AG08396 (cell line): Measurements from ENCODE around the gene MIA2.
"Not testable (repeated sequence)": the region's sequence is repeated elsewhere in the genome, so short reads cannot be mapped to it uniquely, and the experiment has no call there.

Experiments
- DNase-seq: peaks from one replicate; pipeline ENCODE4 v3.0.0; 2012; ENCODE audit warnings: low spot score, mixed read lengths

Gene MIA2

DNA sequence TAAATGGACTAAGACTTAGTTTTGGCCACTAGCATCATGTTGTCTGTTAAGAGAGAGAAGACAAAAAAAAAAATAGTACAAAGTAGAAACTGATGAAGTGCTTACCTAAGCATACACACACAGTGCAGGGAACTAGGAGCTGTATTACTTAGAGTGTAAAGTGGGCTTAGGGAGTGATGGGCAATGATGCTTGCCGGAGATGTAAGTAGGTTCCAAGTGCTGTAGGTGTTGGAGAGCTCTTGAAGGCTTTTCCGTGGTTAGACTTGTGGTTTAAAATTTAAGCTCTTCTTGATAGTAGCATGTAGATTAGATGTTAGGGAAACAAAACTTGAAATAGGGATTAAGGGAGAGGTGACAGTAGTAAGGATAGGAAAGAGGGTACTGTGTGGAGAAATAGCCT, 34.7 kb downstream of the MIA2 start:
- DNase-seq: no peak

DNA sequence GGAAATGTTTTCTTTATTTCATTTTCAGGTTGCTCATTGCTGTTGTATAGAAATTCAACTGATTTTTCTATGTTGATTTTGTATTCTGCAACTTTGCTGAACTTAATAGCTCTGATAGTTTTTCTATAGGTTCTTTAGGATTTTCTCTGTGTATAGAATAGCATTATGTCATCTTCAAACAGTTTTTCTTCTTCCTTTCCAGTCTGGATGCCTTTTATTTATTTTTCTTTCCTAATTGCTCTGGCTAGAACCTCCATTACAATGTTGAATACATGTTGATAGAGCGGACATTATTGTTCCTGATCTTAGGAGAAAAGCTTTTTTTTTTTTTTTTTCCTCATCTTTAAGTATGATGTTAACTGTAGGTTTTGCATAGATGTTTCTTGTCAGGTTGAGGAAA, 39.2 kb downstream of the MIA2 start:
- no peak for DNase-seq

DNA sequence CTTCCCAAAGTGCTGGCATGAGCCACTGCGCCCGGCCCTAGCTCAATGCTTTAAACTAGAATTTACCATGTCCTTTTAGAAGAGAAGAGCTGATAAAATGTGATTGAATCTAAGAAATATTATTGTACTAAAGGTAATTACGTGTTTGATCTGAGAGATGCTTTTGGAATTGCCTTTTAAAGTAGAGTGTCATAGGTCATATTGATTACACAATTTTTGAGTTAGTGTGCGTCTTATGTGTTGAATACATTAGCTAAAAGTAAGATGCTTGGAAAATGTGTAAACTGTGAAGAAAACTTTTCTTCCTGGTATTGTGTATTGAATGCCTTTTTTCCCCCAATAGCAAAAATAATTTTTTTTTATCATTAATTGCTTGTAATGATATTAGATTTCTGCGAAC, 41.7 kb downstream of the MIA2 start:
- no peak for DNase-seq

DNA sequence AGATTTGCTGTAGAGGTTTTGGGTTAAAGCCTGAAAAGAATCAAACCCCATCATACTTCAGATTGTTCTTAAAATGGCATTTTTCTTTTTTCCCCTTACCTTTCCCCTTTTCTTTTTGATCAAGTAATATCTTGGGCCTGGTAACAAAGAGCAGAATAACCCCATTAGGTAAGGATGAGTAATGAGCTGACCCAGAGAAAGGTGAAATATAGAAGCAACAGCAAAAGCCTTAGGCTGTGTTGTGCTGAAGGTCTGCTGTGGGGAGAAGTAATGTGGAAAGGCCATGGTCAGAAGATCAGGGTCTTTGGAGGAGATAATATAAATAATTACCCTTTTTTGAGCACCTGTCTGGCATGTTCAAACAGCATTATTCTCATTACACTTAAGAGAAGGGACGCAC, 42.3 kb downstream of the MIA2 start:
- no peak for DNase-seq

DNA sequence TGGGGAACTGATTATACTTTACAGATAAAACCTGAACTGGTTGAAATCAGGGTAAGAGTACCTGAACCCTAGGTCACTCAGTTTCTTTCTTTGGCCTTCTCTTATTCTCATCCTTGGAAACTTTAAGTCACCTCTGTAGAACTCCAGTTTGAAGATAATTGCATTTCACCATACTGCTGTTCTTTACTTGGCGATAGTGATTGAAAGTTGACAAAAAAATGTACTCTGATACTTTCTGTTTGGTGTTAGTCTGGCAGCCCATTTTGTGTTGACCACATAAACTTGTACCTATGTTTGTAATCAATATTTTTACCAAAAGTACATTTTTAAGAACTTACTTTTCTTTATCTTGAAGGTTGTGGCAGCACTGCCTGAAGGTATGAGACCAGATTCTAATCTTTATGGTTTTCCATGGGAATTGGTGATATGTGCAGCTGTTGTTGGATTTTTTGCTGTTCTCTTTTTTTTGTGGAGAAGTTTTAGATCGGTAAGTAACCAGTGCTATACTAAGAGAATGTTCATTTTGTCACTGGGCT, 42.9 kb downstream of the MIA2 start:
- no peak for DNase-seq

DNA sequence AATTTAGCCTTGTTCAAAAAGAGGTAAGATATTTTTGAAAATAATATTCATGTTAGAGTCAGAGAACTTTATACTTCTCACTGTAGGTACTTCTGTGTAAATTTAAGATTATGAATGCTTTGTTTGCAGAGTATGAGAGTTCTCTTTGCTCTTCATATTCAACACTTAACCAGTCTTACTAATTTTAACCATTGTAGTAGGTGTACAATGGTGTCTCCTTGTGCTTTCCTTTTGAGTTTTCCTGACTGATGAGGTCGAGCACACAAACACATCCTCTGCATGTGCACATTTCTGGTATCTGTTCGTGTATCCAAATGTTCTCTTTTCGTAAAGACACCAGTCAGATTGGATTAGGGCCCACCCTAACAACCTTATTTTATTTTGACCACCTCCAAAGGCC, 45.8 kb downstream of the MIA2 start:
- DNase-seq: no peak

DNA sequence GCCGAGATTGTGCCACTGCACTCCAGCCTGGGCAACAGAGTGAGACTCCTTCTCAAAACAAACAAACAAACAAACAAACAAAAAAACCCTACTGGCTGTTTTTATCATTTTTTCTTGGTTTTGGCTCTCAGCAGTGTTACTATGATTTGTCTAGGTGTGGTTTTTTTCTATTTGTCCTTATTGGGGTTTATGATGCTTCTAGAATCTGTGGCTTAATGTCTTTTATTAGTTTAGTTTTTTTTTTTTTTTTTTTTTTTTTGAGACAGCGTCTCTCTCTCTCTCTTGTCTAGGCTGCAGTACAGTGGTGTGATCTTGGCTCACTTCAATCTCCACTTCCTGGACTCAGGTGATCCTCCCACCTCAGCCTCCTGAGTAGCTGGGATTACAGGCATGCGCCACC, 47.0 kb downstream of the MIA2 start:
- DNase-seq: not testable (repeated sequence)

DNA sequence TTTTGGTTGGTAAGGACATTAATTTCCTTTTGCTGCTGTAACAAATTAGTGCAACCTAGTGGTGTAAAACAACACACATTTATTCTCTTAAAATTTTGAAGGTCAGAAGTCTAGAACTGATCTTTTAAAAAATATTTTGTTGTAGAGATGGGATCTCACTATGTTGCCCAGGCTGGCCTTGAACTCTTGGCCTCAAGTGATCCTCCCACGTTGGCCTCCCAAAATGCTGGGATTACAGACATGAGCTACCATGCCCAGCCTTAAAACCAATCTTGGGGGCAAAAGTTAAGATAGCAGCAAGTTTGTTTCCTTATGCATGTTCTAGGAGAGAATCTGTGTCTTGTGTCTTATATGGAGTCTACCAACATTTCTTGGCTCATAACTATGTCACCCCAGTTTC, 55.8 kb downstream of the MIA2 start:
- DNase-seq: no peak

DNA sequence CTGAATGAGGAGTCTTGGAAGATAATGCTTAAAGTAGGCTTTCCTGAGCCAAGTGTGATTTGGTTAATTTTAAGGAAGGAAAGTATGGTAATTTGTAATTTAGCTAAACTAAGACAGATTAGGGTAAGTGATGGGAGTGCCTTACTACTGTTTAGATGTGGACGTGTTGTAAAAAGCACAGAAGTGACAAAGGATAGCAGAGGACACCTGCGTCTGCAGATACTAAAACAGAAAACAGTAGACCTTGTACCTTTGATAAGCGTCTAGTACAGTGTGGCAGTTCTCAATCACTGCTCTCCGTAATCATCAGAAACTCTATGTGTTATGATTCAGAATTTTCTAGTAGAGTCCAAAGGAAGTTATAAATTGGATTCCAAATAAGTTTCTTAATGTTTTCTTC, 58.0 kb downstream of the MIA2 start:
- DNase-seq: no peak

DNA sequence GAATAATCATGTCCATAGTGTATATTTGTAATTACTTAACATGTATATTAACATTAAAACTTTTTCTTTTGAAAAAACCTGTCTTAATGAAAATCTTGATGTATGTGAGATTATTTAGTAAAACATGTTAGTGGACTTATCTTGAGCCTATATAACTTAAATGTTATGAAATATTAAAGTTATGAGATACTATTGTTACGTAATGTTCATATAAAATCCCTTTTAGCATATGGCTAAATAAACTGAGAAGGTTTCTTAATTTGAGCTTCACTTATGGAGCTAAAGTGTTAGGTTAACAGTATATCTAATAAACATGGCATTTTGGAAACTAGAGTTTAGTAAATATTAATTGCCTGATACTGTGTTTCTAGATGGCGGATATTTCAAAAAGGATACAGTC, 59.9 kb downstream of the MIA2 start:
- DNase-seq: no peak

DNA sequence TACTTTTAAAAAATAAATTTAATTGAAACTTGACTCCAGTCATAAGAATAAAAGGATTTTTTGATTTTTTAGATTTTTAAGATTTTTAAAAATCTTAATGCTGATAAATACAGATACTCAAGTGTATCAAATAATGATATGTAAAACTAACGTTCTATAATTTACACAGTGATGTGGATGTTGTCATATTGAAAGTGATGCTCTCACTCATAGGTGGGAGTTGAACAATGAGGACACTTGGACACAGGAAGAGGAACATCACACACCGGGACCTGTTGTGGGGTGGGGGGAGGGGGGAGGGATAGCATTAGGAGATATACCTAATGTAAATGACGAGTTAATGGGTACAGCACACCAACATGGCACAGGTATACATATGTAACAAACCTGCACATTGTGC, 66.7 kb downstream of the MIA2 start:
- DNase-seq: not testable (repeated sequence)

DNA sequence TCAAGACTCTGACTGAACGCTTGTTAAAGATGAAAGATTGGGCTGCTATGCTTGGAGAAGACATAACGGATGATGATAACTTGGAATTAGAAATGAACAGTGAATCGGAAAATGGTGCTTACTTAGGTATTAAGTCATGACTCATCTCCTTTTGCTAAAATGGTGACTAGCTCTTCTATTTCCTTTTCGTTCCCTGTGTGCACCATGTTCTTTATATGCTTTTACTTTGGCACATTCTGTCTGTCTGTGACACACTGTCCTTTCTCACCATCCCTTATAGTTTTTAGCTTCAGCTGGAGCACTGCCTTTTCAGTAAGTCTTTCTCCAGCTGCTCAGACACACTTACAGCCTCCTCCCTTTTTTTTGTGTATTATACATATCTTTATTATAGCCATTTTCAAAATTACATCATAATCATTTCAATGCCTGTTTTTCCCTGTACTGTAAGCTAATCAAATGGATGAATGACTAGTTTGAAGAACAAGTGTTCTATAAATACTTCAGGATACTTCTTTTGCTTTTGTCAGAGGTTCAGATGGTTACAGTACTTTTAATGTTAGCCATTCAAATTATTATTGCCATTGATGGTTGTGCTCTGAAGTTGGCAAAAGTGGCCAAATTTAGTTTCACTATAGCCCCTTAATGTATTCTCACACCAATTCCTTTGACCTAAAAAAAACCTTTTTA, 68.6 kb downstream of the MIA2 start:
- DNase-seq: no peak

DNA sequence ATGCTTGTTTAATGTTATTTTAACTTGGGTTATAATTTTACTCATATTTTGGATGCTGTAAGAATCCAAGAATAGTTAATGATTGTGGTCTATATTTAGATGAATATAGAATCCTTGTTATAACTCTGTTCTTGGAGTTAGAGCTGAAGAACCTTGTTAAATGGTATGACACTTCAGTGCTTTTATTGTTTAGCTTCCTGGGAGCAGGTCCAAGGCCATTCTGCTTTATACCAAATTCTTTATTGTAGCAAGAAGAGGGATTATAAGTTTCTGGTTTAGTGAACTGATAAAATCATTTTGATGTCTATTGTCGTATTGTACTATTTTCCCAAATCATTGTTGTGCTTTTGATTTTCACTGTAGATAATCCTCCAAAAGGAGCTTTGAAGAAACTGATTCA, 69.4 kb downstream of the MIA2 start:
- DNase-seq: no peak

DNA sequence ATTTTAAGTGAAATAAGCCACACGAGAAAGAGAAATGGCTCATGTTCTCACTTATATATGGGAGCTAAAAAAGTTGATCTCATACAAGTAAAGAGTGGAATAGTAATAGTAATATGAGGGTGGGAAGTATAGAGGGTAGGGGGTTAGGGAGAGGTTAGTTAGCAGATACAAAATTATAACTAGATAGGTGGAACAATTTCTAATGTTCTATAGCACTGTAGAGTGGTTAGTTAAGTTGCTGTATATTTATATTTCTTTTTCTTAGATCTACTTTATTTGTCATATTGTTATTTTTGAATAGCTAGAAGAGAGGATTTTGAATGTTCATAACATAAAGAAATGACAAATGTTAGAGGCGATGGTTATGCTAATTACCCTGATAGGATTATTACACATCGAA, 74.1 kb downstream of the MIA2 start:
- no peak for DNase-seq

DNA sequence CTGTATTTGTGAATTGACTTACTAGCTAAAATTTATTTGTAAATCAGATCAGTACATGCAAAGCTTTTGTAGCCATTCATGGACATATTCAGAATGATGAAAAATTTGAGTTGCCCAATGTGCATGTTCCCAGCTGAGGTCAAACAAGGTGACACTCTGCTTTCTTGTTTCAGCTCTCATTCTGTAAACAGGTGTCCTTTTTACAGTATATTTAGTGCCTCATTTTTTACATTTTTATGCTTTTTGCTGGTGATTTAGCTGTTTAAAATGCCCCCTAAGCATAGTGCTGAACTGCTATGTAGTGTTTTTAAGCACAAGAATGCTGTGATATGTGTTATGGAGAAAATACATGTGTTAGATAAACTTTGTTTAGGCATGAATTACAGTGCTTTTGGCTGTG, 76.3 kb downstream of the MIA2 start:
- no peak for DNase-seq

DNA sequence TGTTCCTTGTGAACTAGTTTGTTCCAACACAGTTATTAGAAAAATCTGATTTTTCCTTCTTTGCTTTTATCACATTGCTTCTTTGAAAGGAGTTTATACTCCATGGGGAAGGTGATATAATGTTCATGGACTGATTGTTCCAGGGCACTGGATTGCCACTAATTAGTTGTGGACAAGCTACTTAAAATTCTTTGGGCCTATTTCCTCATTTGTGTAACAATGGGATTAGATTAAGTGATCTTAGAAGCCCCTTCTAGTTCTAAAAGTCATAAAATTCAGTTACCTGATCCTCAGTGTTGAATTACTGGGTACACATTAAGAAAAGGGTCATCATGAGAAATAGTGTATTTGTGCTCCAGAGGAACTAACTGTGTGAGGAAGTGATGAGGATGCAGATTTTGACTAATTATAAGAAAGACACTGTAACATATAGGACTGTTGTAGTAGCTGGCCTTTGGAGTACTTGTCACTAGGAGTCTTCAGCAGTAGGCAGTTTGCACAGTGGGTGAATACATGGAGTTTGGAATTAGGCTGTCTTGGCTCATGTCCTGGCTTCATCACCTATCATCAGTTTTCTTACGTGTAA, 82.2 kb downstream of the MIA2 start:
- DNase-seq: no peak

DNA sequence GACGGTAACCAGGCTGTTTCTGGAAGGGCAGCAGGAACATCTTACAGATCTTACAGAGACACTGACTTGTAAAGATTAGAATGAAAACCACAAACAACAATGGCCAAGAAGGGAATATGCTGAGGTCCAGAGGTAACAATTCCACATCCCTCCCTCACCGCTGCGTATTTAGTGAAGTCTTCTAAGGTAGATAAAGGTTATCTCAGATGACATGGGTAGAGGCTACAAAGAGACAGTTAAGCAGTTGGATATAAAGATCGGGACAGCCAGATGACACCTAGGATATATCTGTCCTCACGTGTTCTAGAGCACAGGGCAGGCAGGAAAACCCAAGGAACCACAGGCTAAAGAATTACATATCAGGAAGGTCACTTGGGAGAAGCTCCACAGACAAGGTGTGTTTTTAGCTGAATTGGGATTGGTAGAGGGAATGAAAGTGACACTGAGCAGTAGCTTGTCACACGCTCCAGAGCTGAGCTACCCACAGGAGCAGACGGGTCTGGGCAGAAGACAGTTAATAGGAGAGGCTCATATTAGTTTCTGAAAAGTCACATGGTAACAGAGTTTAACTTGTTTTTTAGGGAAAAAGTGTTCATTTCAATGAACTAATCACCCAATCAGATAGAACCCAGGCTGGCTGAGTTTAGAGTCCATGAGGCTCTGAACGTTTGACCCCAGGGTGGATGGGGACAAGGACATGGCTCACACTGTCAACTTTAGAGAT, 83.3 kb downstream of the MIA2 start:
- no peak for DNase-seq

DNA sequence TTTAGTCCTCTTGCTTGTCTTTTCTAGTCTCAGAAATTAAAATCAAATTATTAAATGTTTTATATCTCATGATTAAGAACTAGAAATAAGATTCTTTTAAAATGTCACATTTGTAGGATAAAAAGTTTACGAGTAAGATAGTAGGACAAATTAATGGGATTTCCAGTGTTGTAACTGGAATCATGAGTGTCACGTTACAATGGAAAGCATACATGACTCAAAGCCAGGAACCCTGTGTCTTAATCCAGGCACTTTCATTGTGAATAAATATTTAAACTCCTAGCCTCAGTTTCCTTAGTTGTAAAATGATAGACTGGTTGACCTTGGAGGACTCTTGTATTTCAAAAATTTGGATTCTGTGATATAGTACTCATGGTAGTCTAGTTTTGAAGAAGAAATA, 84.9 kb downstream of the MIA2 start:
- DNase-seq: no peak

DNA sequence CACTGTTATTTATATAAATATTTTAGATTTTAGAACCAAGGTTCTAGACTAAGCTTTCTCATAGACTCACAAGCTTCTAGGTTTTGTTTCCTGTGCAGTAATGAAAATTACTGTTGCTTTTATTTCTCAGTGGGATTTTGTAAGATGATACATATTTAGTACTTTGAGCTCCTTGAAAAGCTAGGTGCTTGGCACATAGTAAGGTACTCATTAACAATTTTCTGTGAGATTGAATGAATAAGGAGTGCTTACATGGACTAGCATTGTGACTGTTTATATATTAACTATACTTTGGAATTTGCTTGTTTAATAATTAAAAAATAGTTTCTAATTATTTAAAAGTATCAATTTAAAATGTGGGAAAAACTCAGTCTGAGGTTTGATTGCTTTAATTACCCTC, 85.7 kb downstream of the MIA2 start:
- no peak for DNase-seq

DNA sequence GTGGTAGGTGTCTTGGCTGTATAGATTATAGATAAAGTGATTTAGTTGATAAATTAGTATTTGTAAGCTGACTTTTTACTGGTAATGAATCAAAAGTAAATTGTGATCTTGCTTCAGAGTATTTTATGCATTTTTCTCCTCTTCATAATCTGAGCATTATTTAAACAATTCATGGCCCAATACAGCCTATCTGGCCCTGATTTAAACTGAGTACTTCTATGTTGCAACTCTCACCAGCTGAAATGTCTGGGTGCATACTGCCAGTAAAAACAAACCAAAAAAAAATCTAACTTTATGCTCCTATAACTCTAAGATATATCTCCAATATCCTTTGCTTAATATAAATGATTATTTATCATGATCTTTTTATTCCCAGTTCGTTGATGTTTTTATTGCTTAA, 86.6 kb downstream of the MIA2 start:
- DNase-seq: peak; percentile 4

DNA sequence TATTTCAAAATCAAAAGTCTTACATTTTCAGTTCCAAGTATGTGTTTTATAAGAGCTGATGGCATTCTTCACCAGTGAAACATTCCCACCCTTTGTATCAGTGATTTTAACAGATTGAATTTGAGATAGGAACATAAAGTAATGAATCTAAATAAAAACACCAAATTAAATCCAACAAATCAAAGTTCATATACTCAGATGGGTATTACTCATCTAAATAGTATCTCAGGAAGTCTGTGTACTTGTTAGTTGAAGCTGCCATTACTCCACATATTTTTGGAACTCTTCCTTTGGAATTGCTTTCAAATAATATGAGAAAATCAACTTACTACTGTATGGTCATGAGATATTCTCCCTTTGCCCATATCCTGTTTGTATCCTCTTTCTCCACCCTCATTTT, 89.1 kb downstream of the MIA2 start:
- peak; percentile 4 for DNase-seq

DNA sequence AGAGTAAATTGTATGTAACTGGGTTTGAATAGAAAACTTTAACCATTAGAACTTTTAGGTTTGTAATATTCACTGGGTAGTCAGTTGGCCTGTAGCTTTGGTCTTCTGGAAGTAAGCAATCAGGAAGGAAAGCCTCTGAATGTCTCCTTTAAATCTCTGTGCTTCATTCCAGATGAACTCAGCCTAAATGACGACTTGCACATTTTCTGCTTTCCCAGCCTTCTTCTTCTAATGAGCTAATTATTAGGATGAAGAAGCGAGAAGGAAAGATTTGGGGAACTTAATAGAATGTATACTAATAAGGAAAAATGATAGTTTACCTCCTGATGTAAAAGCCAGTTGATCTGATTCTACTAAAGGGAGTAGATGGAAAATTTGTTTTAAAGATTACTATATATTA, 90.4 kb downstream of the MIA2 start:
- no peak for DNase-seq

DNA sequence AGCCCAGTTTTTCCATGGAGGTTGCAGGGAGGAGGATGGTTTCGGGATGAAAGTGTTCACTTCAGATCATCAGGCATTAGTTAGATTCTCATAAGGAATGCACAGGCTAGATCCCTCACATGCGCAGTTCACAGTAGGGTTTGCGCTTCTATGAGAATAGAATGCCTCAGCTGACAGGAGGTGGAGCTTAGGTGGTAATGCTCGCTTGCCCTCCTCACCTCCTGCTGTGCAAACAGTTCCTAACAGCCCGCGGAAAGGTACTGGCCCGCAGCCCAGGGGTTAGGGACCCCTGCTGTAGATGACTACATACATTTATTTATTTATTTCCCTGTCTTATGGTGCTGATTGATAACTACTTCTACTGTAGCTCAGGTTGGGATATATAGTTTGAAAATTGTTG, 105.3 kb downstream of the MIA2 start:
- no peak for DNase-seq
